Measurements from ENCODE around the gene FOXO3.

Gene FOXO3

GRCh38 chr6:108687921-108688320 is 127.2 kb downstream of the FOXO3 start:
- Histone ChIP-seq H3K4me1 (ENCODE audit: control insufficient read depth, low read length) (peaks cover 2% of the 10 kb centered on the region; the same call in 1 of the 2 replicates), H3K4me2 (ENCODE audit: low read length) (no peak overlapping the region), H3K27ac (ENCODE audit: low read depth, low read length) (no peak overlapping the region), H3K9me2 (replicated peaks; ENCODE audit: control insufficient read depth, low read length) (no peaks in the 10 kb centered on the region), H3K36me3 (ENCODE audit: control insufficient read depth, low read length) (no peaks in the 10 kb centered on the region), H3K9me3 (ENCODE audit: control insufficient read depth, insufficient read depth, low read length) (no peaks in the 10 kb centered on the region), H4K20me1 (ENCODE audit: control insufficient read depth, insufficient read depth, low read depth, low read length) (no peaks in the 10 kb centered on the region), H3K27me3 (ENCODE audit: control insufficient read depth, low read length) (no peaks in the 10 kb centered on the region), H3F3A (ENCODE audit: control insufficient read depth, insufficient read depth) (no peaks in the 10 kb centered on the region), H3K4me3 (ENCODE audit: low read length) (no peak overlapping the region), H3K79me2 (ENCODE audit: control insufficient read depth, low read length) (no peaks in the 10 kb centered on the region)
- TF ChIP-seq CTCF (IDR thresholded peaks at IDR 0.05; ENCODE audit: low read depth, low read length, poor library complexity, severe bottlenecking), result no peak
- TF ChIP-seq EZH2phosphoT487 (IDR thresholded peaks at IDR 0.05; ENCODE audit: borderline replicate concordance, low read length), result no peak

DNA sequence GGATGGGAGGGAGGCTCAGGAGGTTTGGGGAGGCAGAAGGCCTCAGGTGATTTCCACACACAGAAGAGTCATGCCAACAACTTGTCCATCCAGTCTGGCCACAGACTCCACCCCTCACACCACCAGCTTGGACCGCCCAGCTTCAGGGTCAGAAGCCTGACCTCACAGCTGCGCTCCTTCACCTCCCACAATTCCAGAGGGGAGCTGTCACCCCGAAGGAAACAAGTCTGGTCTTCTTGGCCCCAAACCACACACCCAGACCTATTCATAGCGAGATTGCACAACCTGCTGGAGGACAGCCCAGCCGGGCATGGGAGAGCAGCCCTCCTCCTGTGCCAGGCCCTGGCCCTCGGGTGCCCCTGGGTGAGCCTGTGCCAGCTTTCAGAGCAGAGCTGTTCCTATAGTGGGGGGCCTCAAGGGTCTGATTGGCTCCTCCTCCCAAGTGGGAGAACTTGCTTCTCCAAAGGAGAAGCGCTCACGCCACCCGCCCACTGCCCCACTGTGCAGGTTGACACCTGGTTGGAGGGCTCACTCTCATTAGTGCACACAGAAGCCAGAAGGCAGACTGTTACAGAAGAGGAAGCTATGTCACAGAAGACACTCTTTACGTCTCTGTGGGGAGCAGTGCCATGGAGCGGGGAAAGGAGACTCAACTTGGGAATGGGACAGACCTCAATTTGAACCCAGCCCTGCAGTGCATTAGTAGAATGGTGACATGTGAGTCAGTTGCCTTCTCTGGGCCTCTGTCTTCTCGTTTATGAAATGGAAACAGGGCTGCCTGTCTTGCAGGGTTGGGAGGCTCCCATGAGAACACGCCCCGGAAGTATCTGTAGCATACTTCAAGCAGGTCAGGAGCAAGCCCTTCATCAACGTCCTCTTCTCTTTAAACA is 128.8 kb downstream of the FOXO3 start:
- no peak for TF ChIP-seq EZH2phosphoT487 (IDR thresholded peaks at IDR 0.05; ENCODE audit: borderline replicate concordance, low read length)
- no peak for TF ChIP-seq CTCF (IDR thresholded peaks at IDR 0.05; ENCODE audit: low read depth, low read length, poor library complexity, severe bottlenecking)
- Histone ChIP-seq H3F3A (ENCODE audit: control insufficient read depth, insufficient read depth) (no peaks in the 10 kb centered on the region), H3K4me3 (ENCODE audit: low read length) (no peak overlapping the region), H3K27me3 (ENCODE audit: control insufficient read depth, low read length) (no peaks in the 10 kb centered on the region), H3K27ac (ENCODE audit: low read depth, low read length) (no peak overlapping the region), H3K9me3 (ENCODE audit: control insufficient read depth, insufficient read depth, low read length) (no peaks in the 10 kb centered on the region), H3K4me2 (ENCODE audit: low read length) (no peak overlapping the region), H4K20me1 (ENCODE audit: control insufficient read depth, insufficient read depth, low read depth, low read length) (no peaks in the 10 kb centered on the region), H3K36me3 (ENCODE audit: control insufficient read depth, low read length) (no peaks in the 10 kb centered on the region), H3K9me2 (replicated peaks; ENCODE audit: control insufficient read depth, low read length) (no peaks in the 10 kb centered on the region), H3K4me1 (ENCODE audit: control insufficient read depth, low read length) (peaks cover 2% of the 10 kb centered on the region; the same call in 1 of the 2 replicates), H3K79me2 (ENCODE audit: control insufficient read depth, low read length) (no peaks in the 10 kb centered on the region)

GRCh38 chr6:108690326-108691049 is 129.8 kb downstream of the FOXO3 start:
- no peak for TF ChIP-seq EZH2phosphoT487 (IDR thresholded peaks at IDR 0.05; ENCODE audit: borderline replicate concordance, low read length)
- TF ChIP-seq CTCF (IDR thresholded peaks at IDR 0.05; ENCODE audit: low read depth, low read length, poor library complexity, severe bottlenecking), result no peak
- Histone ChIP-seq H3K4me3 (ENCODE audit: low read length) (no peak overlapping the region), H3K36me3 (ENCODE audit: control insufficient read depth, low read length) (no peaks in the 10 kb centered on the region), H4K20me1 (ENCODE audit: control insufficient read depth, insufficient read depth, low read depth, low read length) (no peaks in the 10 kb centered on the region), H3K9me2 (replicated peaks; ENCODE audit: control insufficient read depth, low read length) (no peaks in the 10 kb centered on the region), H3K9me3 (ENCODE audit: control insufficient read depth, insufficient read depth, low read length) (no peaks in the 10 kb centered on the region), H3K4me2 (ENCODE audit: low read length) (no peak overlapping the region), H3K4me1 (ENCODE audit: control insufficient read depth, low read length) (peaks cover 2% of the 10 kb centered on the region; the same call in 1 of the 2 replicates), H3K27ac (ENCODE audit: low read depth, low read length) (no peak overlapping the region), H3K79me2 (ENCODE audit: control insufficient read depth, low read length) (no peaks in the 10 kb centered on the region), H3F3A (ENCODE audit: control insufficient read depth, insufficient read depth) (no peaks in the 10 kb centered on the region), H3K27me3 (ENCODE audit: control insufficient read depth, low read length) (no peaks in the 10 kb centered on the region)

Measured in DOHH2 (cell line).